Testis (tissue), 3 donors: Measurements from ENCODE around the gene LRIT2. TPM values are rescaled to one million over a fixed set of nuclear protein-coding genes. Genes with fewer than 3 reads are reported as not detected.

Experiments
- DNase-seq: peaks from one replicate; pipeline ENCODE4 v3.0.0-alpha.2; 2019
- H3K27ac ChIP-seq, 2 donors: fragments of 200-600 bp; sonication (generic); one replicate each; pipeline ENCODE4 v1.5.1; 2019
- H3K27me3 ChIP-seq: fragments of 200-600 bp; sonication (generic); one replicate; pipeline ENCODE4 v1.5.1; 2019
- H3K36me3 ChIP-seq: fragments of 200-600 bp; sonication (generic); one replicate; pipeline ENCODE4 v1.5.1; 2017; ENCODE audit warnings: low read depth; ENCODE audit errors: missing control alignments
- H3K4me1 ChIP-seq: fragments of 200-600 bp; sonication (generic); one replicate; pipeline ENCODE4 v1.5.1; 2019
- H3K4me3 ChIP-seq, 2 donors: fragments of 200-600 bp; sonication (generic); one replicate each; pipeline ENCODE4 v1.5.1; 2017 to 2019
- H3K9me3 ChIP-seq: fragments of 200-600 bp; sonication (generic); one replicate; pipeline ENCODE4 v1.5.1; 2017
- CTCF ChIP-seq, 3 experiments: fragments of 450-650 bp in 2 of 3; fragments of 200-600 bp in 1 of 3; sonication (generic) in 1 of 3; IDR thresholded peaks; one replicate each; pipeline ENCODE4 v1.5.1; 2016 to 2019; ENCODE audit warnings: antibody characterized with exemption in 3 of 3, mild to moderate bottlenecking in 2 of 3, moderate library complexity in 1 of 3
- POLR2A ChIP-seq: fragments of 450-650 bp; IDR thresholded peaks from one replicate; pipeline ENCODE4 v1.6.1; 2017; ENCODE audit warnings: antibody characterized with exemption, mild to moderate bottlenecking, moderate library complexity
- WGBS, 2 donors: methylation state at CpG; one replicate each; pipeline ENCODE4 v1.1.5; 2018; 5-methylcytosine and 5-hydroxymethylcytosine counted together
- intact Hi-C: fragments of 100-400 bp; cut with DNase I; formaldehyde crosslinking; loops from one replicate; pipeline ENCODE4 v1.15.1; 2023; ENCODE audit warnings: low total_unique reads
- polyA plus RNA-seq: library from polyadenylated mRNA; stranded (reverse); fragments of 350-450 nt; fragmentation: Illumina TruSeq; extraction: RNeasy Lipid Tissue Mini Kit (QIAGEN cat#74804); gene quantifications from one replicate; pipeline ENCODE4 v1.2.3, GENCODE V29; 2014; ENCODE audit warnings: low read depth, low replicate concordance; ENCODE audit not compliant: insufficient read depth
- total RNA-seq, 2 donors: library from RNA; depleted of rRNA; stranded (reverse); fragments of >200 nt; gene quantifications; one replicate each; pipeline ENCODE4 v1.2.3, GENCODE V29; 2016

The LRIT2 gene
- total and polyA plus RNA-seq, 3 donors from 2014 or later = 0.12 to 0.20 TPM; not detected in 1

GRCh38 chr10:84195044-84195830 is 30.1 kb downstream of the LRIT2 start:
- no peaks in the 10 kb centered on the region for H3K27me3 ChIP-seq
- peaks cover 8% of the 10 kb centered on the region for H3K4me1 ChIP-seq
- intact Hi-C loops = no loop called here
- peak overlapping the region; percentile 4 to 52 for H3K4me3 ChIP-seq
- no peak for DNase-seq
- no peak overlapping the region for H3K27ac ChIP-seq
- no peaks in the 10 kb centered on the region for H3K9me3 ChIP-seq
- WGBS, 2 donors = 0 to 17% methylated on average over 4 to 40 of the region's 43 CpGs
- TF ChIP-seq POLR2A (no peak), CTCF (IDR thresholded peaks at IDR 0.05) (no peak)
- no peaks in the 10 kb centered on the region for H3K36me3 ChIP-seq

GRCh38 chr10:84194424-84195043 is 30.8 kb downstream of the LRIT2 start, which contains the start of gene CDHR1:
CDHR1 (plus strand) TSS chr10:84194537; CDS start chr10:84194761, 224 bp downstream.
- peaks cover 8% of the 10 kb centered on the region for H3K4me1 ChIP-seq
- peak; percentile 31 for DNase-seq
- H3K4me3 ChIP-seq = peak within 1 kb of the TSS; percentile 4 to 52
- no peak within 1 kb of the TSS for H3K27ac ChIP-seq
- 1% methylated on average over 10 to 23 of the region's 61 CpGs for WGBS, 2 donors
- no peaks in the 10 kb centered on the region for H3K27me3 ChIP-seq
- intact Hi-C loops = no loop called here
- H3K9me3 ChIP-seq = no peaks in the 10 kb centered on the region
- TF ChIP-seq CTCF (IDR thresholded peaks at IDR 0.05) (no peak), POLR2A (no peak)
- H3K36me3 ChIP-seq = no peaks in the 10 kb centered on the region

GRCh38 chr10:84193846-84194423 is 31.4 kb downstream of the LRIT2 start:
- Histone ChIP-seq H3K27me3 (no peaks in the 10 kb centered on the region), H3K27ac (no peak overlapping the region), H3K9me3 (no peaks in the 10 kb centered on the region), H3K36me3 (no peaks in the 10 kb centered on the region), H3K4me1 (peaks cover 8% of the 10 kb centered on the region), H3K4me3 (peak overlapping the region; percentile 4 to 52)
- WGBS, 2 donors = 14 to 23% methylated on average over 5 of the region's 5 CpGs
- TF ChIP-seq POLR2A (no peak), CTCF (IDR thresholded peaks at IDR 0.05) (no peak)
- intact Hi-C loops = no loop called here
- DNase-seq = no peak

- 82 to 90% methylated on average over 2 of the region's 2 CpGs for WGBS, 2 donors
- Histone ChIP-seq H3K4me3 (no peak overlapping the region), H3K27me3 (no peaks in the 10 kb centered on the region), H3K4me1 (peaks cover 8% of the 10 kb centered on the region), H3K27ac (no peak overlapping the region), H3K9me3 (no peaks in the 10 kb centered on the region), H3K36me3 (no peaks in the 10 kb centered on the region)
- intact Hi-C loops = no loop called here
- TF ChIP-seq POLR2A (no peak), CTCF (IDR thresholded peaks at IDR 0.05) (no peak)
- DNase-seq = no peak
Measured at GRCh38 chr10:84193327-84193726, 32.0 kb downstream of the LRIT2 start.
